ENCODE data around the gene UBAP2.
"Not testable (repeated sequence)": the region's sequence is repeated elsewhere in the genome, so short reads cannot be mapped to it uniquely, and the experiment has no call there.

The UBAP2 gene

DNA sequence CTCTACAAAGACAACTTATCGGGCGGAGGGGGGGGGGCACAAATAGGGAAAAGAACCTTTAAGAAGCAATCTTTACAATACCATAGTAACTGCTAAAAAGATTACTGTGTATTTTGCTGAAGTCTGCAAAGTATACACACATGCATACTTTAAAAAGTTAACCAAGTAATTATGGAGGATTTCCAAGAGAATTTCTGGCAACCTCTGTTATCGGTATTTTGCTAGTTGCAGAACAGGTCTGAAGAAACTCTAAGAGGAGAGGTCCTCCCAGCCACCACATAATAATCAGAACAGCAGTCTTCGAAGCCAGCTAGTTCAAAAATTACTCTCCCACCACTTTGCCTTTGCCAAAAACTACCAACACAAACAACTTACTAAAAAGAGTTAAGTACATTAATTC, 56.1 kb downstream of the UBAP2 start:
- no peak for DNase-seq (ENCODE audit: extremely low read depth in 1 of 2, low read depth in 1 of 2)

- DNase-seq (ENCODE audit: extremely low read depth in 1 of 2, low read depth in 1 of 2): no peak
Measured at GRCh38 chr9:33988219-33988890, 60.3 kb downstream of the UBAP2 start.

- DNase-seq (ENCODE audit: extremely low read depth in 1 of 2, low read depth in 1 of 2): no peak
Measured at GRCh38 chr9:33976414-33976813, 72.3 kb downstream of the UBAP2 start.

DNA sequence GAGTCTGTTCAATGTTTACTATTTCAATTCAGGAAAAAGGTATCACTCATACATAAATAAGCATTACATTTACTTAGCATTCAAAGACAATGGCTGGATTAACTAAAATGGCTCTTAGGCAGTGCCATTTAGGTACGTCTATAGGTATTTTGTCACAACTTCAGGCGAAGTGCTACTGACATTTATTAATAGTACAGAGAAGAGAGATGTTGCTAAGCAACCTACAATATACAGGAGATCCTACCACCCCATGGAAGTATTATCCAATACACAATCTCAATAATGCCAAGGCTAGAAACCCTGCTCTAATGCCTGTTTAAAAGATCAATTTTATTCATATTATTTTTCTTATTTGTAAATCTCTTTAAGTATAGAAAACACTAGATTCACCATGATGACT, 76.0 kb downstream of the UBAP2 start:
- DNase-seq (ENCODE audit: extremely low read depth in 1 of 2, low read depth in 1 of 2): no peak

GRCh38 chr9:33964086-33964768, 84.5 kb downstream of the UBAP2 start:
- DNase-seq (ENCODE audit: extremely low read depth in 1 of 2, low read depth in 1 of 2): no peak

DNA sequence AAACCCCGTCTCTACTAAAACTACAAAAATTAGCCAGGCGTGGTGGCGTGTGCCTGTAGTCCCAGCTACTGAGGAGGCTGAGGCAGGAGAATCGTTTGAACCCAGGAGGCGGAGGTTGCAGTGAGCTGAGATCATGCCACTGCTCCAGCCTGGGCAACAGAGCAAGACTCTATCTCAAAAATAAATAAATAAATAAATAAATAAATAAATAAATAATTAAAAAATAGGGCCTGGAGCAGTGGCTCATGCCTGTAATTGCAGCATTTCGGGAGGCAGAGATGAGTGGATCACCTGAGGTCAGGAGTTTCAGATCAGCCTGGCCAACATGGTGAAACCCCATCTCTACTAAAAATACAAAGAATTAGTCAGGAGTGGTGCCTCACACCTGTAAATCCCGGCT, 86.2 kb downstream of the UBAP2 start:
- not testable (repeated sequence) for DNase-seq (ENCODE audit: extremely low read depth in 1 of 2, low read depth in 1 of 2)

- no peak for DNase-seq (ENCODE audit: extremely low read depth in 1 of 2, low read depth in 1 of 2)
Measured at GRCh38 chr9:33959725-33960124, 89.0 kb downstream of the UBAP2 start.

DNA sequence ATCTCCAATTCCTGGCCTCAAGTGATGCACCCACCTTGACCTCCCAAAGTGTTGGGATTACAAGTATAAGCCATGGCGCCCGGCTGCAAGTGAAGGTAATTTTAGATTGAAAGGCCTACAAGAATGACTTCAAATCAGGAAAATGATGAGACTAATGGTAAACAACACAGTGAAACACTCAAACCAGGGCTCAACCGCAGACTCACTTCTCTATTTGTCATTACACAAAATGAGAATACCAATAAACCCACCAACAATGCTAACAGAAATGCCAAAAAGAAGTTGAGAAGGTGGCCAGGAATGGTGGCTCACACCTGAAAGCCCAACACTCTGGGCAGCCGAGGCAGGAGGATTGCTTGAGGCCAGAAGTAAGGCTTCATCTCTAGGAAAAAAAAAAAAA, 92.1 kb downstream of the UBAP2 start:
- DNase-seq (ENCODE audit: extremely low read depth in 1 of 2, low read depth in 1 of 2): no peak

GRCh38 chr9:33952066-33952465, 96.6 kb downstream of the UBAP2 start:
- DNase-seq (ENCODE audit: extremely low read depth in 1 of 2, low read depth in 1 of 2): no peak

GRCh38 chr9:33950371-33950770, 98.3 kb downstream of the UBAP2 start:
- DNase-seq (ENCODE audit: extremely low read depth in 1 of 2, low read depth in 1 of 2): no peak

DNA sequence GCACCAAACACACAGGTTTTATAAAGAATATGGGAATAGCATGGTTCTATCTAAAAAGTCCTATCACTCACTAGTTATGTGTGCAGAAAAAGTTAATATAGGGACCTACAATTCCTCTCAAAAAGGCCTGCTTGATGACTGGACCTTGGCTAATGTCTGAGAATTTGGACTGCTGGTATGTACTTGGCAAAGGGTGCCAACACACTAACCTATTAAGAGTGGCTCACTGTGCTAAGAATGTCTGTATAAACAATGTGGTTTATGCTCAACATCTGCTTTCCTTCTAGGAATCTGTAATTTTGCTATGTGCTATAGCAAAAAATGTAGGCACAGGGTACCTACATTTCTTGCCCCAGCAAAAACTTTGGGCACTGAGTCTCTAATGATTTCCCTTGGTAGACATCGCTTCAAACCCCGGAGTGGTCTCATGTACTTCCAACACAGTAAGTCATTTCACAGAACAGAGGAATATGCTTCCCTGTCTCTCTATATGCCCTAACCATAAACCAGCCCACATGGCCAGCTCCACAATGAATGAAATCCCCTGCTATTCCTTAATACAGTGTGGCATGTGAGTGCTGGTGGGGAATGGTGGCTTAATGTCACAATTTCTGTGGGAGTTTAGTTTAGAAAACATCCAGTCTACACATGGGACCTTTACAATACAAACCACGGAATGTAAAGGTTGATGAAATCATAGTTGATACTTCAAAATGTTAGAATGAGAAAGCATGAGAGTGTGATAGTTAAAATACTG, 101.7 kb downstream of the UBAP2 start:
- no peak for DNase-seq (ENCODE audit: extremely low read depth in 1 of 2, low read depth in 1 of 2)

DNA sequence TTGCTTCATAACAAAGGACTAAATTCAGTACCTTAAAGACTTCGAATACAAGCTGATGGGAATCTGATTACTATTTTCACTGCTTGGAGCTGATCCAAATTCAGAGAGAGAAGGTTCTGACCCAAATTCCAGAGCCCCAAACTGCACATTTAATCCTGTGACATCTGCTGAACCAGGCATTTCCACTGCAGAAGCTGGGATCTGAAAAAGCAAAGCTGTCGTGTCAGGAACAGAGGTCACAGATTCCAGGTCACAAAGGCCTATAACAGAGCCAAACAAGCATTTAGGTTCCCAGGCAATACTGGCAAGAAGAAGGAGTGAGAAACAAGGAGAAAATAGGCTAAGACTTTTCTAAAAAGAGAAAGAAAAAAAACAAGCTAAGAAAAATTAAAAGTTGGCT, 105.3 kb downstream of the UBAP2 start:
- DNase-seq (ENCODE audit: extremely low read depth in 1 of 2, low read depth in 1 of 2): no peak

DNA sequence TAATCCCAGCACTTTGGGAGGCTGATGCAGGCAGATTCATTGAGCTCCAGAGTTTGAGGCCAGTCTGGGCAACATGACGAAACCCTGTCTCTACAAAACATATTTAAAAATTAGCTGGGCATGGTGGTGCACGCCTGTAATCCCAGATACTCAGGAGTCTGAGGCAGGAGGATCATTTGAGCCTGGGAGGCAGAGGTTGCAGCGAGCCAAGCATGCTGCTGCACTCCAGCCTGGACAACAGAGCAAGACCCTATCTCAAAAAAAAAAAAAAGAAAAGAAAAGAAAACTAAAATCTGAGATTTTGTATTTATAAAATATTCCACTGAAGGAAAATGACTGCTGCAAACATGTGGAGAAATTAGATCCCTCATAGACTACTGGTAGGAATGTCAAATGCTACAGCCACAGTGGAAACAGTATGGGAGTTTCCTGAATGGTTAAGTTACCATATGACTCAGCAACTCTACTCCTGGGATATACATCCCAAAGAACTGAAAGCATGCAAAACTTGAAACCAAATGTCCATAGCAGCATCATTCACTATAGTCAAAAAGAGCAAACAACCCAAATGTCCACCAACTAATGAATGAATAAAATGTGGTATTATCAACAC, 106.1 kb downstream of the UBAP2 start:
- no peak for DNase-seq (ENCODE audit: extremely low read depth in 1 of 2, low read depth in 1 of 2)

- DNase-seq (ENCODE audit: extremely low read depth in 1 of 2, low read depth in 1 of 2): no peak
Measured at GRCh38 chr9:33939924-33940874, 108.5 kb downstream of the UBAP2 start.

GRCh38 chr9:33934188-33934878, 114.4 kb downstream of the UBAP2 start:
- DNase-seq (ENCODE audit: extremely low read depth in 1 of 2, low read depth in 1 of 2): no peak

GRCh38 chr9:33932078-33932807, 116.4 kb downstream of the UBAP2 start:
- DNase-seq (ENCODE audit: extremely low read depth in 1 of 2, low read depth in 1 of 2): no peak

DNA sequence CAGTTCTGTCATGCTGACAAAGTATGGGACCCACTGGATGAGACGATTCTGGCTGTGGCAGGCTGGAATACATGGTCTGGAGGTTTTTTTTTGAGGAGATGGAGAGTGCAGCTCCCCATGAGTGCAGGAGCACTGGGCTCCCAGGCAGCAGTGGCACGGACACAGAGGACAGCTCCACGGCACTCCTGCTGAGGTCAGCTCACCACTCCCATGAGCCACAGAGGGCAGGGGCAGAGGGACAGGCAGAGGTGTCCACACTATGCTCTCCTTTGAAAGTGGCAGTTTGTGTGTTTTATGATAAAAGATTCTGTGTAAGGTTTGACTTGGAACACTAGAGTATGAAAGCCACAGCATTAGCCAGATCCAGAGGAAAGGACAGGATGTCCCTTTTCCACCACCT, 117.4 kb downstream of the UBAP2 start:
- no peak for DNase-seq (ENCODE audit: extremely low read depth in 1 of 2, low read depth in 1 of 2)

GRCh38 chr9:33927694-33928093, 121.0 kb downstream of the UBAP2 start:
- DNase-seq (ENCODE audit: extremely low read depth in 1 of 2, low read depth in 1 of 2): no peak
